ENCODE measurements around the gene TSPAN4. TPM values are rescaled to one million over a fixed set of nuclear protein-coding genes. Genes with fewer than 3 reads are reported as not detected.
A peak's percentile ranks its signal among the peaks of the same experiment; 100 is the strongest.

Gene TSPAN4
- total RNA-seq, 4 donors from 2014 or later, result 25.1 to 75.0 (median 32.4) TPM

- TF ChIP-seq POLR2AphosphoS5 (IDR thresholded peaks at IDR 0.05) (no peak), CTCF (IDR thresholded peaks at IDR 0.05) (no peak)
- peaks cover 12 to 17% (median 15%) of the 10 kb centered on the region in 4 donors for H3K4me1 ChIP-seq
- intact Hi-C loops (cut with DNase I; ENCODE audit: low total_unique reads) (no loop called here), in situ Hi-C loops (cut with MboI; ENCODE audit: low pct_ligation_motif_present in 1 of 4, low pct_unique_long_range_greater_than_20kb in 1 of 4, low sequenced_read_pairs in 3 of 4) (loop anchor here in 1 of 4 donors (25.0 kb wide), 1 partner anchor 123 kb away; the partner anchor contains the start of gene MUC6)
- DNase-seq, result no peak
- H3K36me3 ChIP-seq, result no peaks in the 10 kb centered on the region
- H3K27me3 ChIP-seq, result no peaks in the 10 kb centered on the region
- WGBS, 2 donors (ENCODE audit: low coverage in 1 of 2), result 50 to 64% methylated on average over 2 to 5 of the region's 5 CpGs
- H3K27ac ChIP-seq, result peak overlapping the region; percentile 24 to 54 (median 44)
- no peak overlapping the region for H3K4me3 ChIP-seq
- no peaks in the 10 kb centered on the region for H3K9me3 ChIP-seq
Observed at GRCh38 chr11:914204-914603, 71.6 kb downstream of the TSPAN4 start.

DNA sequence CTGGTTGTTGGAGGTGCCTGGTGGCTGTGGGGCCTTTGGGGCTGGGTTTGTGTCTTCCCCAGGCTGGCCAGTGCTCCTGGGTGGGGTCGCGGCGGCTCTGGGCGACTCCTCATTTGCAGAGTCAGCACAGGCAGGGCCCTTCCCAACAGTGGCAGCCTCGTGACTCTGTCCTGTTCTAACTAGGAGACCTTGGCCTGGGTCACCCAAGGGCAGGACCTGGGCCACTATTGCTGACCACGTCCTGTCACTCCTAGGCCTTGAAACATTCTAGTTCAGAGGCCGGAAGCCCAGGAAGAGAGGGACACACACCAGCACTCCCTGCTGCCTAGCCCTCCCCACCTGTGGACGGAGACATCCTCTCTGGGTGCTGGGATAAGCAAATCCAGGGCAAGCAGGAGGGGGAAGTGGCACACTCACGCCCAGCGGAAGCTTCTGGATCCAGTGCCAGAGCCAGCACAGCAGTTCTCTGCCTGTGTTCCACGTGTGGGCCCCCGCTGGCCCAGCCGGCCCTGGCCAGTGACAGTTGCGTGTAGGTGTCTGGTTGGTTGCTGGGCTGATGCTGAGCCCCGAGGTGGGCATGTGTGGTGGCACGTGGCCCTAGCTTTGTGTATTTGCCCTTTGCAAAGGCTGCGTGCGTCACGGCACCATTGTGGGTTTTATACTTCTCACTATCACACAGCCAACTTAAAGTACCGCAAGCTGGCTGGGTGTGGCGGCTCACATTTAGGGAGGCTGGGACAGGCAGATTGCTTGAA, 72.3 kb downstream of the TSPAN4 start:
- peak in 1 of 3 donors; percentile 6 for TF ChIP-seq POLR2AphosphoS5 (IDR thresholded peaks at IDR 0.05)
- TF ChIP-seq POLR2A (IDR thresholded peaks at IDR 0.05), result no peak
- Histone ChIP-seq H3K9me3 (no peaks in the 10 kb centered on the region), H3K36me3 (no peaks in the 10 kb centered on the region), H3K27ac (peak overlapping the region; percentile 24 to 54 (median 44)), H3K4me1 (peaks cover 8 to 10% (median 9%) of the 10 kb centered on the region in 4 donors), H3K27me3 (no peaks in the 10 kb centered on the region), H3K4me3 (no peak overlapping the region)
- in situ Hi-C loops (cut with MboI; ENCODE audit: low pct_ligation_motif_present in 1 of 4, low pct_unique_long_range_greater_than_20kb in 1 of 4, low sequenced_read_pairs in 3 of 4), result loop anchor here in 1 of 4 donors (25.0 kb wide), 1 partner anchor 122 kb away; the partner anchor contains the start of gene MUC6
- intact Hi-C loops (cut with DNase I; ENCODE audit: low total_unique reads), result no loop called here
- WGBS, 2 donors (ENCODE audit: low coverage in 1 of 2), result 81 to 100% methylated on average over 1 to 19 of the region's 21 CpGs
- DNase-seq, result peak; percentile 45

Small RNA genes lying within 50 kb of the gene (small RNA-seq; reads per million reads assigned to genes)
- gene SNORA52, result 0 reads per million in 4 donors

Other genes starting within 250 kb of the TSPAN4 start
- gene IRF7, start 226.9 kb upstream of the TSPAN4 start, total RNA-seq, result 100 to 1,000 TPM in 1 of 4 donors, 10 to 100 TPM in 3; 40.4 to 122 (median 49.9) TPM
- 1,000 to 10,000 TPM in 1 of 4 donors, 100 to 1,000 TPM in 3; 256 to 1,063 (median 597) TPM for gene CDHR5, start 217.9 kb upstream of the TSPAN4 start, total RNA-seq
- not detected for gene SCT, start 215.7 kb upstream of the TSPAN4 start, total RNA-seq
- gene DRD4, start 205.6 kb upstream of the TSPAN4 start, total RNA-seq, result not detected
- 10 to 100 TPM; 24.4 to 84.5 (median 34.0) TPM for gene DEAF1, start 147.6 kb upstream of the TSPAN4 start, total RNA-seq
- 100 to 1,000 TPM in 1 of 4 donors, 10 to 100 TPM in 3; 19.3 to 121 (median 41.8) TPM for gene TMEM80, start 147.0 kb upstream of the TSPAN4 start, total RNA-seq
- gene EPS8L2, start 136.6 kb upstream of the TSPAN4 start, total RNA-seq, result 1,000 to 10,000 TPM in 1 of 4 donors, 100 to 1,000 TPM in 3; 257 to 1,130 (median 322) TPM
- 100 to 1,000 TPM; 124 to 164 (median 141) TPM for gene TALDO1, start 95.4 kb upstream of the TSPAN4 start, total RNA-seq
- 100 to 1,000 TPM in 1 of 4 donors, 10 to 100 TPM in 3; 28.0 to 239 (median 38.4) TPM for gene GATD1, start 65.4 kb upstream of the TSPAN4 start, total RNA-seq
- 1 to 10 TPM in 1 of 4 donors, under 1 TPM in 1, not detected in 2; 0.79 to 1.2 TPM for gene CEND1, start 52.8 kb upstream of the TSPAN4 start, total RNA-seq
- gene SLC25A22, start 44.6 kb upstream of the TSPAN4 start, total RNA-seq, result 10 to 100 TPM in 2 of 4 donors, 1 to 10 TPM in 2; 6.0 to 28.3 (median 9.7) TPM
- 100 to 1,000 TPM in 2 of 4 donors, 10 to 100 TPM in 2; 26.0 to 185 (median 70.5) TPM for gene PIDD1, start 37.6 kb upstream of the TSPAN4 start, total RNA-seq
- 100 to 1,000 TPM; 273 to 670 (median 466) TPM for gene RPLP2, start 32.9 kb upstream of the TSPAN4 start, total RNA-seq
- 100 to 1,000 TPM in 3 of 4 donors, 10 to 100 TPM in 1; 61.7 to 821 (median 134) TPM for gene PNPLA2, start 23.9 kb upstream of the TSPAN4 start, total RNA-seq
- gene CRACR2B, start 14.9 kb upstream of the TSPAN4 start, total RNA-seq, result 100 to 1,000 TPM in 3 of 4 donors, 10 to 100 TPM in 1; 82.7 to 373 (median 210) TPM
- 100 to 1,000 TPM; 252 to 650 (median 429) TPM for gene CD151, start 9.9 kb upstream of the TSPAN4 start, total RNA-seq
- gene POLR2L, start 323 bp upstream of the TSPAN4 start, total RNA-seq, result 10 to 100 TPM in 3 of 4 donors, 1 to 10 TPM in 1; 9.7 to 66.6 (median 32.7) TPM
- 10 to 100 TPM; 15.3 to 58.2 (median 41.4) TPM for gene CHID1, start 68.0 kb downstream of the TSPAN4 start, total RNA-seq
- 100 to 1,000 TPM in 2 of 4 donors, 10 to 100 TPM in 2; 70.5 to 130 (median 102) TPM for gene AP2A2, start 83.0 kb downstream of the TSPAN4 start, total RNA-seq
- gene MUC6, start 193.9 kb downstream of the TSPAN4 start, total RNA-seq, result not detected
- 100 to 1,000 TPM; 269 to 910 (median 671) TPM for gene MUC2, start 232.0 kb downstream of the TSPAN4 start, total RNA-seq